Astrocyte (in vitro differentiated cells and primary cell): ENCODE data around the gene LAYN. TPM values are rescaled to one million over a fixed set of nuclear protein-coding genes. Genes with fewer than 3 reads are reported as not detected.
A peak's percentile ranks its signal among the peaks of the same experiment; 100 is the strongest.

Source experiments
- DNase-seq: peaks from one replicate; pipeline ENCODE4 v3.0.0-alpha.2; 2010; ENCODE audit warnings: low read depth
- FAIRE-seq: peaks from 2 replicates; lab custom pipeline; 2011; peaks lifted over from hg19 to GRCh38; lab: Jason Lieb, UNC
- H2AFZ ChIP-seq: 2 replicates; pipeline ENCODE4 v1.6.0; 2012; ENCODE audit warnings: low read depth, low read length, inconsistent platforms
- H3K27ac ChIP-seq: 2 replicates; pipeline ENCODE4 v1.5.1; 2011; ENCODE audit warnings: low read depth, low read length, inconsistent platforms
- H3K27me3 ChIP-seq: 2 replicates; pipeline ENCODE4 v1.6.0; 2011; ENCODE audit warnings: low read length, inconsistent platforms; ENCODE audit not compliant: insufficient read depth
- H3K36me3 ChIP-seq: 2 replicates; pipeline ENCODE4 v1.5.1; 2011; ENCODE audit warnings: low read length, inconsistent platforms; ENCODE audit not compliant: insufficient read depth
- H3K4me1 ChIP-seq: 2 replicates; pipeline ENCODE4 v1.5.1; 2011; ENCODE audit warnings: low read length, inconsistent platforms; ENCODE audit not compliant: insufficient read depth
- H3K4me2 ChIP-seq: 2 replicates; pipeline ENCODE4 v1.6.0; 2012; ENCODE audit warnings: low read length, inconsistent platforms
- H3K4me3 ChIP-seq: 2 replicates; pipeline ENCODE4 v1.5.1; 2011; ENCODE audit warnings: low read depth, mild to moderate bottlenecking, low read length, inconsistent platforms; ENCODE audit not compliant: insufficient read depth
- H3K79me2 ChIP-seq: 2 replicates; pipeline ENCODE4 v1.6.0; 2012; ENCODE audit warnings: mild to moderate bottlenecking, low read length, inconsistent platforms; ENCODE audit not compliant: insufficient read depth
- H3K9ac ChIP-seq: 2 replicates; pipeline ENCODE4 v1.6.0; 2012; ENCODE audit warnings: mild to moderate bottlenecking, low read length, inconsistent platforms
- H3K9me3 ChIP-seq: 2 replicates; pipeline ENCODE4 v1.5.1; 2012; ENCODE audit warnings: low read depth, mild to moderate bottlenecking, low read length, inconsistent platforms; ENCODE audit not compliant: insufficient read depth
- H4K20me1 ChIP-seq: 2 replicates; pipeline ENCODE4 v1.6.0; 2012; ENCODE audit warnings: low read length, inconsistent platforms; ENCODE audit not compliant: insufficient read depth
- H3K27ac Mint-ChIP-seq: one replicate; pipeline ENCODE4 v1.8.0; 2021; ENCODE audit warnings: mild to moderate bottlenecking, mixed read lengths; ENCODE audit not compliant: unreplicated experiment
- H3K27me3 Mint-ChIP-seq: one replicate; pipeline ENCODE4 v1.8.0; 2021; ENCODE audit warnings: low read depth, mixed read lengths; ENCODE audit not compliant: unreplicated experiment
- H3K36me3 Mint-ChIP-seq: one replicate; pipeline ENCODE4 v1.8.0; 2021; ENCODE audit warnings: low read depth, mixed read lengths; ENCODE audit not compliant: unreplicated experiment
- H3K4me1 Mint-ChIP-seq: one replicate; pipeline ENCODE4 v1.8.0; 2021; ENCODE audit warnings: low read depth, mixed read lengths; ENCODE audit not compliant: unreplicated experiment
- H3K4me3 Mint-ChIP-seq: one replicate; pipeline ENCODE4 v1.8.0; 2021; ENCODE audit warnings: mild to moderate bottlenecking, moderate library complexity, mixed read lengths; ENCODE audit not compliant: unreplicated experiment
- H3K9me3 Mint-ChIP-seq: one replicate; pipeline ENCODE4 v1.8.0; 2021; ENCODE audit warnings: mild to moderate bottlenecking, mixed read lengths; ENCODE audit not compliant: unreplicated experiment
- EZH2 ChIP-seq: IDR thresholded peaks from 2 replicates; pipeline ENCODE4 v1.6.1; 2012; ENCODE audit warnings: mild to moderate bottlenecking, low read length, inconsistent platforms; ENCODE audit not compliant: insufficient read depth
- total RNA-seq: library from RNA; stranded (reverse); gene quantifications from 2 replicates; pipeline ENCODE4 v1.2.1, GENCODE V29; 2021
- TF ChIP-seq, protein P1 (sequence below): IDR thresholded peaks from 2 replicates; pipeline ENCODE4 v1.5.1; 2011; ENCODE audit warnings: low read depth, mild to moderate bottlenecking, inconsistent platforms, low read length, moderate library complexity; ENCODE audit not compliant: insufficient read depth

The LAYN gene
- total RNA-seq, 1 donor from 2014 or later, result 54.5 TPM

DNA sequence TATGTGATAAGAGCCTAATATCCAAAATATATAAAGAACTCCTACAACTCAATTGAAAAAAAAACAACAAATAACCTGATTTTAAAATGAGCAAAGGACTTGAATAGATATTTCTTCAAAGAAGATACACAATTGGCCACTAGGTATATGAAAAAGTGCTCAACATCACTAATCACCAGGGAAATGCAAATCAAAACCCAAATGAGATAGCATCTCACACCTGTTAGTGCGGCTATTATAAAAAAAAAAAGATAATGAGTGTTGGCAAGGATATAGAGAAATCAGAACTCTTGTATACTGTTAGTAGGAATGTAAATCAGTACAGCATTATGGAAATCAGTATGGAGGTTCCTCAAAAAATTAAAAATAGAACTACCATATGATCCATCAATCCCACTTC, 55.8 kb downstream of the LAYN start:
- no peaks in the 10 kb centered on the region for H3K27me3 Mint-ChIP-seq
- H2AFZ ChIP-seq, result no peak overlapping the region
- TF ChIP-seq, protein P1, sequence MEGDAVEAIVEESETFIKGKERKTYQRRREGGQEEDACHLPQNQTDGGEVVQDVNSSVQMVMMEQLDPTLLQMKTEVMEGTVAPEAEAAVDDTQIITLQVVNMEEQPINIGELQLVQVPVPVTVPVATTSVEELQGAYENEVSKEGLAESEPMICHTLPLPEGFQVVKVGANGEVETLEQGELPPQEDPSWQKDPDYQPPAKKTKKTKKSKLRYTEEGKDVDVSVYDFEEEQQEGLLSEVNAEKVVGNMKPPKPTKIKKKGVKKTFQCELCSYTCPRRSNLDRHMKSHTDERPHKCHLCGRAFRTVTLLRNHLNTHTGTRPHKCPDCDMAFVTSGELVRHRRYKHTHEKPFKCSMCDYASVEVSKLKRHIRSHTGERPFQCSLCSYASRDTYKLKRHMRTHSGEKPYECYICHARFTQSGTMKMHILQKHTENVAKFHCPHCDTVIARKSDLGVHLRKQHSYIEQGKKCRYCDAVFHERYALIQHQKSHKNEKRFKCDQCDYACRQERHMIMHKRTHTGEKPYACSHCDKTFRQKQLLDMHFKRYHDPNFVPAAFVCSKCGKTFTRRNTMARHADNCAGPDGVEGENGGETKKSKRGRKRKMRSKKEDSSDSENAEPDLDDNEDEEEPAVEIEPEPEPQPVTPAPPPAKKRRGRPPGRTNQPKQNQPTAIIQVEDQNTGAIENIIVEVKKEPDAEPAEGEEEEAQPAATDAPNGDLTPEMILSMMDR, result no peak
- no peak for TF ChIP-seq EZH2

DNA sequence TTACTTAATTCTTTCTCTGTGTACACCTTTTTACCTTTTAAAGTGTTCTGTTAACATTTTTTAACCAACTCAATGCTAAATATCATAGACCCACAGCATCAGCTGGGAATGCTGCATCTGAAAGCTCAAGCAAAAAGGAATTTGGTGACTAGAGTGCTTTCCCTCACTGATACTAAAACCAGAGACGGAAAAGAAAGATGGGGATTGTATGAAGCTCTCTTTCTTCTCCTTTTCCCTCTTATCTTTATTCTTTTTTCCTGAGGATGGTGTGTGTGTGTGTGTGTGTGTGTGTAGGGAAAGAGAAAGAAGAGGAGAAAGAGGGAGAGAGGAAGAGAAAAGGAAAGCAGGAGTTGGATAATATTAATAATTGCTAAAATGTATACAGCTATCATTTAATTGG, 57.6 kb downstream of the LAYN start:
- H3K4me3 Mint-ChIP-seq, result no peak overlapping the region

More for the DNA sequence above, 55.8 kb downstream of the LAYN start:
- Histone ChIP-seq H3K4me3 (no peak overlapping the region), H3K9ac (no peak overlapping the region), H3K9me3 (no peaks in the 10 kb centered on the region), H3K36me3 (no peaks in the 10 kb centered on the region), H3K27me3 (no peaks in the 10 kb centered on the region), H3K4me2 (no peak overlapping the region), H4K20me1 (no peaks in the 10 kb centered on the region), H3K79me2 (no peaks in the 10 kb centered on the region), H3K27ac (no peak overlapping the region), H3K4me1 (peaks cover 5% of the 10 kb centered on the region)
- peaks cover 1% of the 10 kb centered on the region for H3K4me1 Mint-ChIP-seq
- H3K27ac Mint-ChIP-seq, result no peak overlapping the region
- no peaks in the 10 kb centered on the region for H3K36me3 Mint-ChIP-seq
- no peaks in the 10 kb centered on the region for H3K9me3 Mint-ChIP-seq
- FAIRE-seq, result no peak
- DNase-seq, result no peak
- no peak overlapping the region for H3K4me3 Mint-ChIP-seq

DNA sequence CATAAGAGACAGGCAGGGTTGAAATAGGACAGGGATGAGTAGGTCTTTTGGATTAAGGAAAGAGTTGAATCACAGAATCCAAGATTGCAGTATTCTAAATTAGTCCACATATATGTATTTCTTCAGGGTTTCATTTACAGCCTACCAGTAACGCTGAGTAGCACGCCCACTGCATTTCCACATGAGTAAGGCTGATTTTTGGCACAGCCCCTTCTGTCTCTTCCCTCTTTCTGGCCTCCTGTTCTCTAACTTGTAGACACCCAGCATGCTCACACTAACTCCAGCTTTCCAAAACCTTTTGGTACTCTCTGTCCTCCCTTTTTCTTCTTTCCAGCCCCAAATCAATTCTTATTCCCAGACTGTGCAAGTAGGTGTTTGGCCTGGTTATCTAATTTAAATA, 58.0 kb downstream of the LAYN start:
- H3K4me2 ChIP-seq, result no peak overlapping the region
- DNase-seq, result peak; percentile 45

More for the DNA sequence above, 57.6 kb downstream of the LAYN start:
- Histone ChIP-seq H3K79me2 (peaks cover 7% of the 10 kb centered on the region), H3K36me3 (no peaks in the 10 kb centered on the region), H3K4me2 (no peak overlapping the region), H2AFZ (no peak overlapping the region), H3K27ac (no peak overlapping the region), H3K9ac (no peak overlapping the region), H3K4me3 (no peak overlapping the region), H3K4me1 (peaks cover 10% of the 10 kb centered on the region), H3K27me3 (no peaks in the 10 kb centered on the region), H3K9me3 (no peaks in the 10 kb centered on the region), H4K20me1 (peaks cover 1% of the 10 kb centered on the region)
- no peaks in the 10 kb centered on the region for H3K9me3 Mint-ChIP-seq
- no peak for FAIRE-seq
- no peaks in the 10 kb centered on the region for H3K36me3 Mint-ChIP-seq
- peaks cover 1% of the 10 kb centered on the region for H3K4me1 Mint-ChIP-seq
- DNase-seq, result no peak
- H3K27me3 Mint-ChIP-seq, result no peaks in the 10 kb centered on the region
- TF ChIP-seq EZH2, result no peak
- TF ChIP-seq, protein P1, result no peak
- no peak overlapping the region for H3K27ac Mint-ChIP-seq

More for the DNA sequence above, 58.0 kb downstream of the LAYN start:
- H3K9me3 ChIP-seq, result no peaks in the 10 kb centered on the region
- peaks cover 10% of the 10 kb centered on the region for H3K4me1 ChIP-seq
- Mint-ChIP-seq H3K4me1 (peaks cover 1% of the 10 kb centered on the region), H3K36me3 (no peaks in the 10 kb centered on the region), H3K9me3 (no peaks in the 10 kb centered on the region), H3K4me3 (no peak overlapping the region), H3K27me3 (no peaks in the 10 kb centered on the region), H3K27ac (no peak overlapping the region)
- H3K4me3 ChIP-seq, result no peak overlapping the region
- TF ChIP-seq EZH2, result no peak
- no peaks in the 10 kb centered on the region for H3K36me3 ChIP-seq
- peaks cover 11% of the 10 kb centered on the region for H3K79me2 ChIP-seq
- no peaks in the 10 kb centered on the region for H3K27me3 ChIP-seq
- no peak for FAIRE-seq
- H4K20me1 ChIP-seq, result peaks cover 5% of the 10 kb centered on the region
- H3K27ac ChIP-seq, result no peak overlapping the region
- H2AFZ ChIP-seq, result no peak overlapping the region
- H3K9ac ChIP-seq, result no peak overlapping the region
